ENCODE results near the gene ZNF534. TPM values are rescaled to one million over a fixed set of nuclear protein-coding genes. Genes with fewer than 3 reads are reported as not detected.

Gene ZNF534
- total RNA-seq (1 to 10 TPM; 3.7 to 8.3 TPM), polyA plus RNA-seq (ENCODE audit: insufficient read depth, low read depth, low replicate concordance) (2.1 TPM)
- long read RNA-seq, donor 1: 0 reads
- long read RNA-seq, donor 2: 0 reads

DNA sequence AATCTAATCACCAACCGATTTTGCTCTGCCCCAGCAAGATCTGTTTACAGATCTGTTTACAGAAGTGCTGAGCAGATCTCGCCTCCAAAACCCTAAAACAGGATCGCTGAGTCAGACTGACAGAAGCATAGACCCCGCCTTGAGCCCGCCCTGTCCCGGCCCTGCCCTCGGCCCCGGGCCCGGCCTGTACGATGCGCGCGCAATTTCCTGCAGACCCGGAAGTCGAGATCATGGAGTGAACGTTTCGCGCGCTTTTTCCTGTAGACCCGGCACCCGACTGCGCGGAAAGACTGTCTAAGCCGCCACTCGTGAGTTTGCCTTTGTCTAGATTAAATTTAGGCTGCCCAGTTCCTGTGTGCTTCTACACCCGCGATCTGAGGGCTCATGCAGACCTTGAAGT, at the start of gene ZNF534:
Gene ZNF534, plus strand, starts transcription at position 212 of the 400 bp plus-strand sequence. CDS start 2,327 bp downstream, outside the sequence.
- no peak within 1 kb of the TSS for H3K27ac ChIP-seq
- H3K4me1 ChIP-seq: no peaks in the 10 kb centered on the region
- H3K27me3 ChIP-seq: no peaks in the 10 kb centered on the region
- TF ChIP-seq, protein P1, sequence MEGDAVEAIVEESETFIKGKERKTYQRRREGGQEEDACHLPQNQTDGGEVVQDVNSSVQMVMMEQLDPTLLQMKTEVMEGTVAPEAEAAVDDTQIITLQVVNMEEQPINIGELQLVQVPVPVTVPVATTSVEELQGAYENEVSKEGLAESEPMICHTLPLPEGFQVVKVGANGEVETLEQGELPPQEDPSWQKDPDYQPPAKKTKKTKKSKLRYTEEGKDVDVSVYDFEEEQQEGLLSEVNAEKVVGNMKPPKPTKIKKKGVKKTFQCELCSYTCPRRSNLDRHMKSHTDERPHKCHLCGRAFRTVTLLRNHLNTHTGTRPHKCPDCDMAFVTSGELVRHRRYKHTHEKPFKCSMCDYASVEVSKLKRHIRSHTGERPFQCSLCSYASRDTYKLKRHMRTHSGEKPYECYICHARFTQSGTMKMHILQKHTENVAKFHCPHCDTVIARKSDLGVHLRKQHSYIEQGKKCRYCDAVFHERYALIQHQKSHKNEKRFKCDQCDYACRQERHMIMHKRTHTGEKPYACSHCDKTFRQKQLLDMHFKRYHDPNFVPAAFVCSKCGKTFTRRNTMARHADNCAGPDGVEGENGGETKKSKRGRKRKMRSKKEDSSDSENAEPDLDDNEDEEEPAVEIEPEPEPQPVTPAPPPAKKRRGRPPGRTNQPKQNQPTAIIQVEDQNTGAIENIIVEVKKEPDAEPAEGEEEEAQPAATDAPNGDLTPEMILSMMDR (IDR thresholded peaks at IDR 0.05): no peak
- TF ChIP-seq POLR2A (IDR thresholded peaks at IDR 0.05): no peak
- intact Hi-C loops (cut with DNase I; ENCODE audit: low total_unique reads): no loop called here
- no peaks in the 10 kb centered on the region for H3K9me3 ChIP-seq
- H3K36me3 ChIP-seq (ENCODE audit: low read depth, missing control alignments): no peaks in the 10 kb centered on the region
- 40 to 54% methylated on average over 27 of the region's 27 CpGs for WGBS, 2 donors
- H3K4me3 ChIP-seq: peak within 1 kb of the TSS; percentile 24 to 48
- peak; percentile 77 for DNase-seq

DNA sequence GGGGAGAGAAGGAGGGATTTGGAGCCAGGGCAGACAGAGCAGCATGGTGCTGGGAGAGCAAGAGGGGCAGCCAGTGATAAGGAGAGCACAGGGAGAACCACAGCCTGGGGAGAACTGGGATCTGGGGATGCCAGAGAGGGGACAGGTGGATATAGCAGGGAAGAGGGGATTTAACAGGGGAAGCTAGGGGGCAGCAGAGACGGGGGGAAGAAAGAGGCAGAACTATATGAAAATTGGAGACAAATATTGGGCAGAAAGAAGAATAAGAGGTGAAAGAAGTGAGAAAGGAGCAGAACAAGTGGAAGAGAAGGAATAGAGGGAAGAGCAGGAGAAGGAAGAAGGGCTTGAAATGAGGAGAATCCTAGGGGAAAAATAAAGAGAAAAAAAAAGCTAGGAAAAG, 37.8 kb upstream of the ZNF534 start:
- H3K4me3 ChIP-seq: no peak overlapping the region
- H3K36me3 ChIP-seq (ENCODE audit: low read depth, missing control alignments): no peaks in the 10 kb centered on the region
- no peak overlapping the region for H3K27ac ChIP-seq
- intact Hi-C loops (cut with DNase I; ENCODE audit: low total_unique reads): no loop called here
- no peaks in the 10 kb centered on the region for H3K4me1 ChIP-seq
- WGBS, 2 donors: 50 to 77% methylated on average over 1 of the region's 1 CpG
- H3K27me3 ChIP-seq: no peaks in the 10 kb centered on the region
- TF ChIP-seq, protein P1 (IDR thresholded peaks at IDR 0.05): no peak
- no peak for TF ChIP-seq POLR2A (IDR thresholded peaks at IDR 0.05)
- H3K9me3 ChIP-seq: no peaks in the 10 kb centered on the region
- DNase-seq: no peak

DNA sequence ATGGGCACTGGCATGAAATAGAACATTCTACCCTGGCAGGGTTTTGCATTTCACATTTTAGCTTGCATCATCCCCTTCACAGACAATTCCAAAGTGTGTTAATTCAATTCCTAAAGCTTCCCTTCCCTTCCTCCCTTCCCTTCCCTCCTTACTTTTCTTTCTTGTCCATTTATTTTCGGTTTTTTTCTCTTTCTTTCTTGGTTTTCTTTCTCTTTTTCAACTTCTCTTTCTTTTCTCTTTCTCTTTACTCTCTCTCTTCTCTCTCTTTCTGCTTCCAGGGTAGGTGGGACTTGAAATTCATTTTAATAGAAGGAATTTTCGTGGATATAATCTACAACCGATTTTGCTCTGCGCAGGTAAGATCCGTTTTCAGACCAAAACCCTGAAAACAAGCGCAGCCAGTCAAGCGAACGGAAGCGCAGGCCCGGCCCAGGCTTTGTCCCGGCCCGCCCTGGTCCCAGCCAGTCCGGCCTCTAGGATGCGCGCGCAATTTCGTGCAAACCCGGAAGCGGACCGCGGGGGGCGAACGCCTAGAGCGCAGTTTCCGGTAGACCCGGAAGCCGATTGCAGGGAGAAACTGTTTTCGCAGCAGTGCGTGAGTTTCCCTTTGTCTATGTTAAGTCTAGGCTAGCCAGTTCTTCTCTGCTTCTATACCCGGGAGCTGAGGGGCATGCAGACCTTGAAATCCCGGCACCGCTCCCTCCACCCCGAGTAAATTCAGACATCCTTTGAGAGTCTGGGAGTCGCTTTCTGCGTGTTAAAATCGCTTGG, 31.5 kb upstream of the ZNF534 start, which contains the start of gene ZNF528:
Gene ZNF528, plus strand, starts transcription at position 540 of the 771 bp plus-strand sequence. CDS start 4,165 bp downstream, outside the sequence.
- peaks cover 7% of the 10 kb centered on the region for H3K4me1 ChIP-seq
- peak within 1 kb of the TSS; percentile 66 to 80 for H3K4me3 ChIP-seq
- no peaks in the 10 kb centered on the region for H3K9me3 ChIP-seq
- intact Hi-C loops (cut with DNase I; ENCODE audit: low total_unique reads): no loop called here
- peak; percentile 97 for DNase-seq
- no peaks in the 10 kb centered on the region for H3K27me3 ChIP-seq
- H3K36me3 ChIP-seq (ENCODE audit: low read depth, missing control alignments): no peaks in the 10 kb centered on the region
- H3K27ac ChIP-seq: peak within 1 kb of the TSS; percentile 34 to 54
- no peak for TF ChIP-seq POLR2A (IDR thresholded peaks at IDR 0.05)
- TF ChIP-seq, protein P1 (IDR thresholded peaks at IDR 0.05): no peak
- 0% methylated on average over 23 to 36 of the region's 36 CpGs for WGBS, 2 donors

DNA sequence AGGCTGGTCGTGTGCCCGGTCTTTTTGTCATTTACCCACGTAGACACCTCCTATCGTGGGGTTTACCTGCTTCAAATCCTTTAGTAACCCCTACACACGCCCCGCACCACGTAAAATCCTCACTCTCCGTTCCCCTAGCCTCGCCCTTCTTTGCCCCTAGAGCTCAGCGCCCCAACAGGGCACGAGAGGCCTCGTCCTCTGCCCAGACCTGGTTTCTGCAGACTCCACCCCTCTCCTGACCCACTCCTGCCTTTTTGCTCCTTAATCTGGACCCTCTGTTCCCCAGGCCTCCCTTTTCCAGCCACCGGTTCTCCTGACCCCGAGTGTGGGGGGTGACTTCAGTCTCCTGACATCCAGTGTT, 30.9 kb upstream of the ZNF534 start:
- Histone ChIP-seq H3K4me1 (peaks cover 7% of the 10 kb centered on the region), H3K36me3 (ENCODE audit: low read depth, missing control alignments) (no peaks in the 10 kb centered on the region), H3K27ac (peak overlapping the region in 1 of 2 donors; percentile 54), H3K27me3 (no peaks in the 10 kb centered on the region), H3K4me3 (peak overlapping the region; percentile 66 to 80), H3K9me3 (no peaks in the 10 kb centered on the region)
- 3% methylated on average over 14 of the region's 14 CpGs for WGBS, 2 donors
- intact Hi-C loops (cut with DNase I; ENCODE audit: low total_unique reads): no loop called here
- no peak for TF ChIP-seq POLR2A (IDR thresholded peaks at IDR 0.05)
- TF ChIP-seq, protein P1 (IDR thresholded peaks at IDR 0.05): no peak
- no peak for DNase-seq

Measured in testis (tissue), 5 donors.